DOHH2 (cell line): ENCODE measurements around the gene VPS51.

Experiments
- CTCF ChIP-seq: fragments of 200-600 bp; sonication (generic); IDR thresholded peaks from one replicate; pipeline ENCODE4 v1.5.1; 2014; ENCODE audit warnings: antibody characterized with exemption, mild to moderate bottlenecking, low read depth, low read length; ENCODE audit not compliant: poor library complexity, severe bottlenecking
- EZH2phosphoT487 ChIP-seq: fragments of 200-600 bp; sonication (generic); IDR thresholded peaks from 2 replicates; pipeline ENCODE4 v1.6.1; 2017; ENCODE audit warnings: borderline replicate concordance, mild to moderate bottlenecking, antibody characterized with exemption, low read length, moderate library complexity, mixed read lengths

GRCh38 chr11:65060913-65061408, 35.1 kb upstream of the VPS51 start:
- TF ChIP-seq CTCF (peak; percentile 54), EZH2phosphoT487 (no peak)
